Skeletal muscle satellite cell (primary cell): Measurements from ENCODE around the gene PLAU.

Experiments used
- H3K27me3 ChIP-seq: 2 replicates; pipeline ENCODE4 v1.7.0; 2013; ENCODE audit warnings: low read length; ENCODE audit not compliant: control insufficient read depth, insufficient read depth
- H3K36me3 ChIP-seq: 2 replicates; pipeline ENCODE4 v1.7.0; 2013; ENCODE audit warnings: mild to moderate bottlenecking, control low read depth, low read length; ENCODE audit not compliant: insufficient read depth
- H3K4me1 ChIP-seq: 2 replicates; pipeline ENCODE4 v1.7.0; 2013; ENCODE audit warnings: low read length; ENCODE audit not compliant: control insufficient read depth, insufficient read depth
- H3K4me2 ChIP-seq: 2 replicates; pipeline ENCODE4 v1.7.0; 2013; ENCODE audit warnings: mild to moderate bottlenecking, low read length
- H3K4me3 ChIP-seq: 2 replicates; pipeline ENCODE4 v1.7.0; 2013; ENCODE audit warnings: low read length
- H3K9ac ChIP-seq: 2 replicates; pipeline ENCODE4 v1.7.0; 2013; ENCODE audit warnings: mild to moderate bottlenecking, low read depth, low read length, moderate library complexity
- H3K9me3 ChIP-seq: replicated peaks from 2 replicates; pipeline ENCODE4 v1.7.0; 2013; ENCODE audit warnings: mild to moderate bottlenecking, control low read depth, low read length

The PLAU gene

DNA sequence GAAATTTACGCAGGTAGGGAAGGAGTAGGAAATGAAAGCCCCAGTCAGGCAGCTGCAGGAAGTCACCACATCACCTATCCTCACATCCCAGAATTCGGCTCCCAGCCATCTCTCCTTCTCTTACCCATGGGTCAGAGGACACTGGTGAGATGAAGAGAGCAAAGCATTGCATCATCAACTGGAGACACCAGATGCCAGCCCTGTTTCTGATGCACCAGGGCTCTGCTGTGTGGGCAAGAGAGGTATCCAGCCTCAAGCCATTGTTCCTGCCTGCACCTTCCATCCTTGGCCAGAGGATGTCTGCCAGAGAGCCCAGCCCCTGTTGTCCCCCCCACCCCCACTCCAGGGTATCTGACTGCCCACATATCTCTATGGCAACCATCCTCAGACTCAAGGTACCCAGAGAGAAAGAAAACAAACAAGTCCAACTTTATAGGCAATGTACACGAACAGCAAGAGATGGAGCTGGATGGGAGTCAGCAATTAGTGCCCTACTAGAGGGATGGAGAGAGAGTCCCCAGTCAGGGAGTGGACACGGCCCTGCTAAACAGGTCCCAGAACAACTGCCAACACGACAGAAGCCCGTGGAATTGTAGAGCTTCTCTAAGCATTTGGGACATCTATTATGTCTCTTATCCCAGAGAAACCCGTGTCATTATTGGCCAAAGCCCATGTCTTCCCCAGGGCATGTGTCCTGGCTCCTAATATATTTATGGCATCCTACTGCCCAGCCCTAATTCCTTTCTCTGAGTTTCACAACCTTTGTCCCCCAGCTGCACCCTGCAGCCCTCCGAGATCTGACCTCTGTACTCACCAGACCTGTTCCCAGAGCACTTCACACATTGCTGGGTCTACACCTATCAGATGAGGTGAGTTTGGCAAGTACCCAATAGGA, 39.4 kb upstream of the PLAU start:
- Histone ChIP-seq H3K9ac (no peak overlapping the region), H3K4me2 (peak overlapping the region; percentile 83), H3K4me3 (no peak overlapping the region), H3K27me3 (no peaks in the 10 kb centered on the region), H3K4me1 (peaks cover 28% of the 10 kb centered on the region), H3K9me3 (no peaks in the 10 kb centered on the region), H3K36me3 (peaks cover 35% of the 10 kb centered on the region)

DNA sequence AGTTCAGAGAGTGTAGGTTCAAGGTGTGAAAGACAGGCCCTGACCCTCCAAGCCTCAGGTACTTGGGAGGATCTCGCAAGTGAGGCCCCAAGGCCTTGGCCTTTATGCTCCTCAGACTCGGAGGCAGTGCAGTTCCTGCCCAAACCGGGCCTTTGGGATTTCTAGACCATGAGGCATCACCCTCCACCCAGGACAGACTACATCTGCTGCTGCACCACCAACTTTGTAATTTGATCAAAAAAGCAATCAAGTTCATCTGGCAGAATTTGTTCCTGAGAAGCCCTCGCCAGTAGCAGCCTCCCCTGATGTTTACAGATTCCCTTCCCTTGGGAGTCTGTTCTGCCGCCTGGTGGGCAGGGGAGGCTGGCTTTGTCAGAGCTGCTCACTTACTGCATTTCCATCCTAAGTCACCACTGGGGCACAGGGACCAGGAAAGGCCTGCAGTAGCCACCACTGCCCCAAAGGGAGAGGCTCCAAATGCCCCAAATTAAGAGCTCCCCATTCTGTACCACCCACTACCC, 38.7 kb upstream of the PLAU start:
- no peak overlapping the region for H3K4me3 ChIP-seq
- no peaks in the 10 kb centered on the region for H3K27me3 ChIP-seq
- peak overlapping the region; percentile 83 for H3K4me2 ChIP-seq
- peaks cover 28% of the 10 kb centered on the region for H3K36me3 ChIP-seq
- no peaks in the 10 kb centered on the region for H3K9me3 ChIP-seq
- H3K9ac ChIP-seq = no peak overlapping the region
- peaks cover 35% of the 10 kb centered on the region for H3K4me1 ChIP-seq

DNA sequence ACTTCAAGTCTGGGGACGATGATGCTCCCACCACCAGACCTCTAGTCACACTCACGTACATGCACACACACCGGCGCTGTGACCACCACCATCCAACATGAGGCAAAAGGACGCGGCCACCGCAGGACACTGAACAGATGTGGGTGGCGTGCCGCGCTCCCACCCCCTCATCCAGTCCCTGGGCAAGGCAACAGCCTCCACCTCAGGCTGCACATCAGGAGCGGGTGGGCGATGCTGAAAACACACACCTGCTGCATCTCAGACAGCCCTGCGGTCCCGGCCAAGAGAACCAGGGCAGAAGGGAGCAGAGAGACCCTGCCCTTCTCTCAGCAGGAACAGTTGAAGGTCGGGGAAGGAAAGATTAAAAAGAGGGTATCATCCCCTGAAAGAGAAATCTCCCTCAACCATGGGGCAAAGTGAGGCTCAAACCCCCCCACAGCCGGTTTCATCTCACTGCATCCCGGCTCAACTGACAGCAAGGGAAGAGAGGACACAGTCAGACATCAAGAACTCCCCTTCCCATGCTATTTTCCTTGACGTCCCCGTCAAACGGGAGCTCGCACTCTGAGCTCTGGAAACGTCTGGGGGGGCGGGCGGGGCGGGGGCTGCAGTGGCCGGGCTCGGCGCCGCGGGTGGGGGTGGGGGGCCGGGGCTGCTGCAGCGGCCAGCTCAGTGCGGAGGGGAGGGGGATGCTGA, 37.6 kb upstream of the PLAU start:
- H3K4me1 ChIP-seq = peaks cover 38% of the 10 kb centered on the region
- H3K9ac ChIP-seq = no peak overlapping the region
- peak overlapping the region; percentile 65 for H3K4me3 ChIP-seq
- H3K9me3 ChIP-seq = no peaks in the 10 kb centered on the region
- no peaks in the 10 kb centered on the region for H3K27me3 ChIP-seq
- H3K36me3 ChIP-seq = peaks cover 20% of the 10 kb centered on the region
- peak overlapping the region; percentile 83 for H3K4me2 ChIP-seq

DNA sequence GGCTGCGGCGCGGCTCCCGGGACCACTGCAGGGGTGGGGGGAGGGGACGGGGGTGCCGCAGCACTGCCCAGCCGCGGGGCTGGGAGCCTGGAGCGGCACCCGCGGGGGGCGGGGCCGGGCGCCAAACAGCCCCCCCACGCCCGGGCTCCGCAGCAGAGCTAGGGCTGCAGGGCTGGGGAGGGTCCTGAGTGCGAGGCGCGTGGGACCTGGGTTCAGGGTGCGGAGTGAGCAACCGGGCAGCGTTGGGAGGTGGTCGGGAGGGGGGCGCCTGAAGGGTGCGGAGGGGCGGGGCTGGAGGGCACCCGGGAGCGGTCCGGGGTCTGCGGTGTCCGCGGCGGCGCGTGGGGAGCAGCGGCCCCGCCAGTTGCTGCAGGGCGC, 37.1 kb upstream of the PLAU start:
- H3K9me3 ChIP-seq = no peaks in the 10 kb centered on the region
- H3K4me1 ChIP-seq = peaks cover 38% of the 10 kb centered on the region
- H3K36me3 ChIP-seq = peaks cover 20% of the 10 kb centered on the region
- H3K4me3 ChIP-seq = peak overlapping the region; percentile 85
- no peak overlapping the region for H3K9ac ChIP-seq
- H3K27me3 ChIP-seq = no peaks in the 10 kb centered on the region
- H3K4me2 ChIP-seq = peak overlapping the region; percentile 77

DNA sequence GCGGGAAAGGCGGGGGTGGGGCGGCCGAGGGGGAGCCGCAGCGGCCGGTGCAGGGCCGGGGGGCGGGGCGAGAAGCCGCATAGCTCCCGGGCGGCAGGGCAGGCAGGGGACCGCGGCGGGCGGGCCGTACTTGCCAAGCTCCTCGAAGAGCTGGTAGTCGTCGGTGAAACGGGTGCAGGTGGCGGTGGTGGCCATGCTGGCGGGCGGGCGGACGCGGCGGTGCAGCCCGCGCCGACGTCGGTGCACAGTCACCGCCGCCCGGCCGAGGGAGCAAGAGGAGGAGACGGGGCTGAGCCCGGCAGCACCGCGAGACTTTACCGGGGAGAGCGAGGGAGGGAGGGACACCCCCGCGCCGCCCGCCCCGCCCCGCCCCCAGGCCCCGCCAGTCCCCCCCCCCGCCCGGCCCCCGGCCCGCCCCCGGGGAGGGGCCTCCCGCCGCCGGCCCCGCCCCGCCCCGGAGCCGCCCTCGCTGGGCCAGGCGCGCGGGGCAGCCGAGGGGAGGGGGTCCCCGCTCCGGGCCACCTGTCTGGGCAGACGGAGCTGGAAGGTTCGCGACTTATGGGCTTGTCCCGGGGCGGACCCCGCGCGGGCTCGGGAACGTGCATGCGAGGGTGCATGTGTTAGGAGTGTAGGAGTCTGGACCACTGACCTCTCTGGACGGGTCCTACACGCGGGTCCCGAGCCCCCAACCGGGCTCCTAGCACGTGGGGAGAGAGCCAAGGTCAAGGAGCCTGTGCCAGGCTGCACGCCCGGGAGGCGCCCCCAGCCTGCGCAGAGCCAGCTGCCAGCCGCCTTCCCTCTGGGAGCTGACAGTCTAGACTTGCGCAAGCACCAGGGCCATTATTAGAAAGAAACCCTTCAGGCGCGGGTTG, 36.4 kb upstream of the PLAU start, which contains the start of gene CAMK2G:
Gene CAMK2G, minus strand, starts transcription at position 289 of the 872 bp plus-strand sequence. Its CDS starts 94 bp downstream, at position 195.
- Histone ChIP-seq H3K4me2 (peak within 1 kb of the TSS; percentile 90), H3K4me1 (peaks cover 38% of the 10 kb centered on the region), H3K9ac (peak within 1 kb of the TSS; percentile 55), H3K4me3 (peak within 1 kb of the TSS; percentile 85), H3K9me3 (no peaks in the 10 kb centered on the region), H3K36me3 (peaks cover 20% of the 10 kb centered on the region), H3K27me3 (no peaks in the 10 kb centered on the region)

DNA sequence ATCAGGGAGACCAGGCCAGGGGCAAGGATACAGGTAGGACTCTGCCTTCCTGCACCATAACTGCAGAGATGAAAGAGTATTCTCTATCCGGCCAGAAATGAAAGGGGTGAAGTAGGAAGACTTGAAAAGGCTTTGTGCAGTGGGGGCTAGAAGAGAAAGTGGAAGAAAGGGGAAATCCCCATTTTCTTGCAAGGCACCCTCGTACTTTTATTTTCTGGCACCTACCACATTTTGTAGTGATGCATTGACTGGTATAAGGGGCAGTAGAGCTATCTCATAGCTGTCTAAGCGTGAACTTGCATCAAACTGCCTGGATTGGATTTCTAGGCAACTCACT, 35.8 kb upstream of the PLAU start:
- H3K4me2 ChIP-seq = peak overlapping the region; percentile 90
- peaks cover 18% of the 10 kb centered on the region for H3K36me3 ChIP-seq
- no peaks in the 10 kb centered on the region for H3K27me3 ChIP-seq
- H3K9ac ChIP-seq = no peak overlapping the region
- peaks cover 41% of the 10 kb centered on the region for H3K4me1 ChIP-seq
- H3K4me3 ChIP-seq = peak overlapping the region; percentile 70
- no peaks in the 10 kb centered on the region for H3K9me3 ChIP-seq

DNA sequence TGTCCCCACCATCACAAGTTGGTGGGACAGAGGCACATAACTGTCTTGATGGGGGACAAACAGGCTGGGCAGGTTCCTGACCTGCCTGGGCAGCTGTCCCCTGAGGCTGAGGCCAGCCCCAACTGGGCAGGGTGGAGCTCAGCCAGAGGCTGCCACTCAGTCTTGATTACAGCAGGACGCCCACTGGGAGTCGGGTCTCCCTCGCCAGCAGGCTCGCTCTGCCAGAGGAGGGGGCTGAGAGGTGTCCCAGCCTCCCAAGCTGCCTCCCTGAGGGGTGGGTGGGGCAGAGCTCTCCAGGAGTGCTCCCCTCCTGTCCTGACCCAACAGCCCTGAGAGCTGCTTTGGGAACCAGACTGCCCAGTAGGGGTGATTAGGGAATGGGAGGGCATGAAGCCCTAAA, 34.8 kb upstream of the PLAU start:
- Histone ChIP-seq H3K9ac (no peak overlapping the region), H3K4me3 (no peak overlapping the region), H3K36me3 (peaks cover 8% of the 10 kb centered on the region), H3K4me2 (no peak overlapping the region), H3K27me3 (no peaks in the 10 kb centered on the region), H3K9me3 (no peaks in the 10 kb centered on the region), H3K4me1 (peaks cover 41% of the 10 kb centered on the region)

DNA sequence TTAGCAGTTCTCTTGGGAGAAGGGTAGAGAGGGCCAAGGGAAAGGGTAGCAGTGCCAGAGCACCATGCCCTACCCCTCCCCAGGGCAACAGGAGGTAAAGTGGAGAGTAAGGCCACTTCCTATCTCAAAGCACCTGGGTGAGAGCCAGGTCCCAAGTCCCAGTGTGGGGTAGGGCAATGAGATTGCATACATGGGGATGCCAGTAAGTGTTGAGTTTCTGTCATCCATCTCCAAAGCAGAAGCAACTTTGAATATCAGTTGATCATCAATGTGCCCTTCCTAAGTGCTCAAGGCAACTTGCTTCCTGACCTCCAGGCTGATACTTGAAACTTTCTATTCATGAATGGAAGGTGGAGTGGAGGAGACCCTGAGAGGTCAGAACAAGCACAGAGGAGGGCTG, 34.4 kb upstream of the PLAU start:
- Histone ChIP-seq H3K4me2 (no peak overlapping the region), H3K27me3 (no peaks in the 10 kb centered on the region), H3K36me3 (peaks cover 5% of the 10 kb centered on the region), H3K9me3 (no peaks in the 10 kb centered on the region), H3K4me1 (peaks cover 40% of the 10 kb centered on the region), H3K4me3 (no peak overlapping the region), H3K9ac (no peak overlapping the region)

DNA sequence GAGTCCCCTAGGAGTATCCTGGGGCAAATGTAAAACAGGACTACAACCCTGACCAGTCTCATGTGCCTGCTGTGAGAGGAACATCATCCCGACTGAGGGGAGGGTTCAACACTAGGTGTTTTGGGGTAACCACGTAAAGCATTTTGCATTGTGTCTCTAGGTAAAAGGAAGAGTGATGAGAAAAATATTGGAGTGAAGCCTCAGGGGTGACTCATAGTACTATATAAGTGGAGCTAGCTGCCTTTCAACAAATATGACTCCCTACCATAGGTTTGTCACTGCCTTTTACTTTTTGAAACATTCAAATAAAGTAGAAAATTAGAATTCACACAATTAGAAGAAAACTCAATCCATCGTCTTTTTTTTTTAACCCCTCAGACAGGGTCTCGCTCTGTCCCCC, 34.0 kb upstream of the PLAU start:
- Histone ChIP-seq H3K27me3 (no peaks in the 10 kb centered on the region), H3K4me3 (no peak overlapping the region), H3K9me3 (no peaks in the 10 kb centered on the region), H3K36me3 (peaks cover 2% of the 10 kb centered on the region), H3K4me2 (no peak overlapping the region), H3K9ac (no peak overlapping the region), H3K4me1 (peaks cover 36% of the 10 kb centered on the region)

DNA sequence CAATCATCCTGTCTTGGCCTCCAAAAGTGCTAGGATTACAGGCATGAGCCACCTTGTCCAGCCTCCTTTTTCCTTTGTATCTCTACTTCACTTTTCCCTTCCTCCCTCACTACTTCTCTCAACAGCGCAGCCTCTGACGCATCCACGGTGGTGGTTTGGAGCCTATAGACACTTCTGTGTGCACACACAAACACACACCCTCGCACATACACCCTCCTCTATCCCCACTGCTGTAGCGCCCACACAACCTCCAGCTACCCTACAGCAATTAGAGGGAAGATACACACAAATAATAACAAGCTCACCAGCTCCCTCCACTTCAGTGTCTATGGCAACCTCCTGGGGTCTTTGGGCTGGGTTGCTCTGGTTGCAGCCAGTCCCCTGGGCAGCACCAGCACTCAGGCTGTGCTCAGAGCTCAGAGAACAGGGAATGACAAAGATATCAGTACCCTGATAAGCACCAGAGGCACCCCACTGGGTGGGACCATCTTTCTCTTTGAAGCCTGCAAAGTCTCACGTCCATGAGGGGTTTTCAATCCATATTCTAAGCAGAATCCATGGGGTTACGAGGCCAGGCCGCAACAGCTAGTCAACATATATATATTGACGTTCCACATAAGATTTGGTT, 33.3 kb upstream of the PLAU start:
- no peaks in the 10 kb centered on the region for H3K9me3 ChIP-seq
- H3K4me2 ChIP-seq = no peak overlapping the region
- no peak overlapping the region for H3K4me3 ChIP-seq
- H3K9ac ChIP-seq = no peak overlapping the region
- H3K4me1 ChIP-seq = peaks cover 30% of the 10 kb centered on the region
- H3K27me3 ChIP-seq = no peaks in the 10 kb centered on the region
- H3K36me3 ChIP-seq = no peaks in the 10 kb centered on the region

DNA sequence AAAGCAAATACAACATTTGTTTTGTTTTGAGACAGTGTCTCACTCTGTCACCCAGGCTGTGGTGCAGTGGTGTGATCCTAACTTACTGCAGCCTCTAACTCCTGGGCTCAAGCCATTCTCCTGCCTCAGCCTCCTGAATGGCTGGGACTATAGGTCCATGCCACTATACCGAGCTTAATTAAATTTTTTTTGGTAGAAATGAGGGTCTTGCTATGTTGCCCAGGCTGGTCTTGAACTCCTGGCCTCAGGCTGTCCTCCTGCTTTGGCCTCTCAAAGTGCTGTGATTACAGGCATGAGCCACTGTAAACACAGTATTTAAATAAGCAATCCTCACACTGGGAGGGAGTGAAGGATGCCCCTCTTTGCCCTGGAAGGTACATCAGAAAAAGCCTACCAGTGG, 32.6 kb upstream of the PLAU start:
- H3K9me3 ChIP-seq = no peaks in the 10 kb centered on the region
- peaks cover 22% of the 10 kb centered on the region for H3K4me1 ChIP-seq
- H3K36me3 ChIP-seq = no peaks in the 10 kb centered on the region
- no peaks in the 10 kb centered on the region for H3K27me3 ChIP-seq
- H3K9ac ChIP-seq = no peak overlapping the region
- H3K4me2 ChIP-seq = no peak overlapping the region
- no peak overlapping the region for H3K4me3 ChIP-seq
